Measurements from ENCODE around the gene PADI3. TPM values are rescaled to one million over a fixed set of nuclear protein-coding genes. Genes with fewer than 3 reads are reported as not detected.

The PADI3 gene
- total and polyA plus RNA-seq, 2 of the 8 experiments (the other 6 are each of a cell fraction or from before 2014, with no cell fraction given) = 0.37 to 0.94 TPM

GRCh38 chr1:17287130-17287776 is 38.4 kb downstream of the PADI3 start:
- Histone ChIP-seq H4K5ac (ENCODE audit: insufficient read length, low read depth, low read length) (no peak overlapping the region), H3K27me3 (replicated peaks in 1 of 4; ENCODE audit: control insufficient read depth in 3 of 4, extremely low read depth in 1 of 4, insufficient read depth in 3 of 4, low read length in 3 of 4) (no peaks in the 10 kb centered on the region), H4K20me1 (replicated peaks in 1 of 2; ENCODE audit: control insufficient read depth in 1 of 2, insufficient read depth in 2 of 2, low read length in 2 of 2) (no peaks in the 10 kb centered on the region), H3K23me2 (ENCODE audit: low read depth, low read length) (no peaks in the 10 kb centered on the region), H3K36me3 (ENCODE audit: control insufficient read depth in 2 of 4, insufficient read depth in 4 of 4, low read length in 3 of 4) (no peaks in the 10 kb centered on the region), H3K4me3 (ENCODE audit: extremely low read depth in 1 of 4, insufficient read depth in 2 of 4, low read depth in 3 of 4, low read length in 4 of 4) (no peak overlapping the region), H3K27ac (ENCODE audit: low read depth, low read length) (no peak overlapping the region), H3K79me1 (ENCODE audit: low read depth, low read length) (no peaks in the 10 kb centered on the region), H3K18ac (ENCODE audit: extremely low read depth, low read length) (no peak overlapping the region), H3K23ac (ENCODE audit: insufficient read length) (no peak overlapping the region), H3K9ac (replicated peaks in 1 of 4; ENCODE audit: extremely low read depth in 1 of 4, low read depth in 3 of 4, low read length in 3 of 4) (no peak overlapping the region), H2BK5ac (ENCODE audit: low read depth, low read length) (no peak overlapping the region), H2BK12ac (ENCODE audit: low read depth, low read length) (no peak overlapping the region), H4K8ac (ENCODE audit: extremely low read depth, insufficient read depth, low read length) (no peak overlapping the region; the same call in 1 of the 2 replicates), H3K4ac (replicated peaks; ENCODE audit: insufficient read length, low read depth, low read length) (no peak overlapping the region), H3K14ac (ENCODE audit: insufficient read length) (no peak overlapping the region), H3K56ac (replicated peaks; ENCODE audit: insufficient read length, low read depth, low read length) (no peak overlapping the region), H3K79me2 (ENCODE audit: control insufficient read depth in 1 of 2, insufficient read depth in 2 of 2, low read length in 2 of 2) (no peaks in the 10 kb centered on the region), H4K91ac (replicated peaks; ENCODE audit: insufficient read length, low read length) (no peak overlapping the region), H2AFZ (ENCODE audit: low read length) (no peak overlapping the region), H3K4me1 (replicated peaks in 1 of 4; ENCODE audit: control insufficient read depth in 3 of 4, insufficient read depth in 4 of 4, low read length in 3 of 4) (no peaks in the 10 kb centered on the region), H3K9me3 (ENCODE audit: insufficient read depth in 2 of 2, low read depth in 1 of 2, low read length in 1 of 2) (no peaks in the 10 kb centered on the region), H2BK20ac (ENCODE audit: low read length) (no peak overlapping the region), H2AK5ac (ENCODE audit: low read depth, low read length) (no peak overlapping the region), H3K4me2 (ENCODE audit: insufficient read depth in 1 of 2, low read depth in 2 of 2, low read length in 2 of 2) (no peak overlapping the region), H2BK15ac (ENCODE audit: low read length) (no peak overlapping the region), H2BK120ac (replicated peaks; ENCODE audit: low read depth, low read length) (no peak overlapping the region)
- ChIA-PET CTCF (ENCODE audit: partially characterized antibody) (interaction anchor here (0.6 to 1.3 kb wide), 6 partner anchors 13 to 210 kb away, joined by 3 to 6 read pairs (median 4); no protein-coding TSS in a partner anchor), POLR2A (ENCODE audit: partially characterized antibody) (interaction anchor here (0.8 kb wide), 1 partner anchor 12 kb away, joined by 5 read pairs; no protein-coding TSS in a partner anchor)
- 83% methylated on average over 5 of the region's 5 CpGs; no CpG with 5 or more reads in 1 of the 2 experiments for WGBS, 2 experiments (ENCODE audit: extremely low coverage in 1 of 2, insufficient coverage in 1 of 2, insufficient read length in 1 of 2, insufficient replicate concordance in 2 of 2, low coverage in 1 of 2, low lambda C conversion rate in 2 of 2, missing lambda C conversion rate in 1 of 2)
- DNase-seq (ENCODE audit: low read depth in 1 of 2, low spot score in 2 of 2) = no peak
- no peak for FAIRE-seq
- TF ChIP-seq BRCA1 (IDR thresholded peaks at IDR 0.05; ENCODE audit: low read depth, low read length) = no peak
- TF ChIP-seq TAF1 (IDR thresholded peaks at IDR 0.05; ENCODE audit: low read depth, low read length) = no peak
- no peak for TF ChIP-seq BACH1 (IDR thresholded peaks at IDR 0.05; ENCODE audit: low read length)
- no peak for TF ChIP-seq JUN (IDR thresholded peaks at IDR 0.05; ENCODE audit: low read depth, low read length)
- TF ChIP-seq EZH2 (IDR thresholded peaks at IDR 0.05; ENCODE audit: low read depth, low read length, severe bottlenecking) = no peak
- no peak for TF ChIP-seq FOSL1 (IDR thresholded peaks at IDR 0.05; ENCODE audit: insufficient read depth, low read depth, low read length)
- TF ChIP-seq CEBPB (IDR thresholded peaks at IDR 0.05; ENCODE audit: low read depth, low read length) = peak; percentile 56; the same call in 1 of the 2 replicates
- no peak for TF ChIP-seq CHD2 (IDR thresholded peaks at IDR 0.05; ENCODE audit: low read length)

Data from H1 (cell line).